Progenitor cell of endocrine pancreas (in vitro differentiated cells): ENCODE data around the gene TRIM36. TPM values are rescaled to one million over a fixed set of nuclear protein-coding genes. Genes with fewer than 3 reads are reported as not detected.
A peak's percentile ranks its signal among the peaks of the same experiment; 100 is the strongest.

ENCODE experiments used
- DNase-seq: peaks from one replicate; pipeline ENCODE4 v3.0.0; 2021; ENCODE audit warnings: low spot score; ENCODE audit not compliant: unreplicated experiment
- H3K27ac Mint-ChIP-seq: 2 replicates; pipeline ENCODE4 v1.8.0; 2021; ENCODE audit warnings: mild to moderate bottlenecking, moderate library complexity, mixed read lengths
- H3K27me3 Mint-ChIP-seq: 2 replicates; pipeline ENCODE4 v1.8.0; 2021; ENCODE audit warnings: mixed read lengths
- H3K36me3 Mint-ChIP-seq: 2 replicates; pipeline ENCODE4 v1.8.0; 2022; ENCODE audit warnings: mixed read lengths; ENCODE audit not compliant: insufficient read depth
- H3K4me1 Mint-ChIP-seq: 2 replicates; pipeline ENCODE4 v1.8.0; 2021; ENCODE audit warnings: low read depth, mixed read lengths
- H3K4me3 Mint-ChIP-seq: 2 replicates; pipeline ENCODE4 v1.8.0; 2021; ENCODE audit warnings: low read depth, mild to moderate bottlenecking, moderate library complexity, mixed read lengths
- H3K9me3 Mint-ChIP-seq: 2 replicates; pipeline ENCODE4 v1.8.0; 2021; ENCODE audit warnings: low read depth, mixed read lengths
- total RNA-seq: library from RNA; stranded (reverse); gene quantifications from 2 replicates; pipeline ENCODE4 v1.2.1, GENCODE V29; 2021
- TF ChIP-seq, protein P1 (sequence below): fragments of 200-600 bp; sonication (generic); IDR thresholded peaks from one replicate; pipeline ENCODE4 v1.5.0; 2021; ENCODE audit warnings: antibody characterized with exemption, mild to moderate bottlenecking; ENCODE audit not compliant: unreplicated experiment

Gene TRIM36
- total RNA-seq, 1 donor from 2014 or later: 9.4 TPM

DNA sequence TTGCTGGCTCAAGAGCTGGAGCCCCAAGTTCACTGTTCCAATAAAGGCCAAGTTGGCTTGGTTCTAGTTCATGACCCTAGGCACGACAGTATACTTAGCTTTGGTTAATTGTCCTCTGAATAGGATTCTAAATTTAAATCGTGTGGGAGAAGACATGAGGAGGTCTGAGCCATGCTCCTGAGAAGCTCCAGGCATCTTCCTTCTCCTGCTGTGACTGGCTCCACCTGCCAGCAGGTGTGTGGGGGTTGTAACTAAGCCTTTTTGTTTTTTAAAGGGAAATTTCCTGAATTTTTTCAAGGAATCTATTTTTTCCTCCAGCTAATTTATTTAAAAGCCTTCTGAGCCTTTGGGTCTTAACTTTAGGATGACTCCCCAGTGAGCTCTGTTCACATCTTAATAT lies 20.2 kb upstream of the TRIM36 start:
- Mint-ChIP-seq H3K4me1 (no peaks in the 10 kb centered on the region), H3K36me3 (no peaks in the 10 kb centered on the region), H3K4me3 (no peak overlapping the region), H3K27ac (no peak overlapping the region), H3K27me3 (peaks cover 10% of the 10 kb centered on the region), H3K9me3 (no peaks in the 10 kb centered on the region)
- no peak for DNase-seq
- TF ChIP-seq, protein P1, sequence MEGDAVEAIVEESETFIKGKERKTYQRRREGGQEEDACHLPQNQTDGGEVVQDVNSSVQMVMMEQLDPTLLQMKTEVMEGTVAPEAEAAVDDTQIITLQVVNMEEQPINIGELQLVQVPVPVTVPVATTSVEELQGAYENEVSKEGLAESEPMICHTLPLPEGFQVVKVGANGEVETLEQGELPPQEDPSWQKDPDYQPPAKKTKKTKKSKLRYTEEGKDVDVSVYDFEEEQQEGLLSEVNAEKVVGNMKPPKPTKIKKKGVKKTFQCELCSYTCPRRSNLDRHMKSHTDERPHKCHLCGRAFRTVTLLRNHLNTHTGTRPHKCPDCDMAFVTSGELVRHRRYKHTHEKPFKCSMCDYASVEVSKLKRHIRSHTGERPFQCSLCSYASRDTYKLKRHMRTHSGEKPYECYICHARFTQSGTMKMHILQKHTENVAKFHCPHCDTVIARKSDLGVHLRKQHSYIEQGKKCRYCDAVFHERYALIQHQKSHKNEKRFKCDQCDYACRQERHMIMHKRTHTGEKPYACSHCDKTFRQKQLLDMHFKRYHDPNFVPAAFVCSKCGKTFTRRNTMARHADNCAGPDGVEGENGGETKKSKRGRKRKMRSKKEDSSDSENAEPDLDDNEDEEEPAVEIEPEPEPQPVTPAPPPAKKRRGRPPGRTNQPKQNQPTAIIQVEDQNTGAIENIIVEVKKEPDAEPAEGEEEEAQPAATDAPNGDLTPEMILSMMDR: no peak

DNA sequence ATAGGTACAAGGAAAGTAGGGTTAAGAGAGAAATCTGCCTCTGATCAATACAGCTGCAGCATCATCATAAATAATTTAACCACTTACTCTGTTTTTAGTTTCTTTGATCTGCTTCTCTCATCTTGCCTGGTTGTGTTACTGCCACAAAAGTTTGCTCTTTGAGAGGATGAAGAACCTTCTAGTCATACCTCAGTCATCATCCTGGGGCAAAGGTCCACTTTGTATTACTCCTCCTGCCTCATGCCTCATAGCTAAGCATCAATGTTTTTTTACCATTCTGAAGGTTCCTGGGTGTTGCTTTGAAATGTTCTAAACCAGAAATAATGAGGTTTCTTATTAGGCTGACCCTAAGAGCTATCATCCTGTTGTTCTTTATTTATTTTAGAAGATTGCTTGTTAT lies 17.1 kb upstream of the TRIM36 start:
- Mint-ChIP-seq H3K4me3 (no peak overlapping the region), H3K4me1 (no peaks in the 10 kb centered on the region), H3K36me3 (no peaks in the 10 kb centered on the region)

DNA sequence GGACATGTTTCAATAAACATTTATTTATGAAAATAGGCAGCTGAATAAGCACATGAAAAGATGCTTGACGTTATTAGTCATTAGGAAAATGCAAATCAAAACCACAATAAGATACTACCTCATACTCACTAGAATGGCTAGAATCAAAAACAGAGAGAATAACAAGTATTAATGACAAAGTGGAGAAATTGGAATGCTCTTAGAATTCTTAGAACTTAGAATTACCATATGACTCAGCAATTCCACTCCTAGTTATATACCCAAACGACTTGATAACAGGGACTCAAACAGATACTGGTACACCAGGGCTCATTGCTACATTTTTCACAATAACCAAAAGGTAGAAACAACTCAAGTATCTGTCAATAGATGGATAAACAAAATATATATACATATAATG lies 15.1 kb upstream of the TRIM36 start:
- Mint-ChIP-seq H3K9me3 (no peaks in the 10 kb centered on the region), H3K27me3 (peaks cover 45% of the 10 kb centered on the region), H3K4me1 (peaks cover 3% of the 10 kb centered on the region), H3K4me3 (no peak overlapping the region), H3K36me3 (no peaks in the 10 kb centered on the region), H3K27ac (no peak overlapping the region)
- TF ChIP-seq, protein P1: no peak
- DNase-seq: no peak

More for the DNA sequence above, 17.1 kb upstream of the TRIM36 start:
- H3K27ac Mint-ChIP-seq: no peak overlapping the region
- TF ChIP-seq, protein P1: no peak
- H3K27me3 Mint-ChIP-seq: peaks cover 31% of the 10 kb centered on the region
- DNase-seq: no peak
- no peaks in the 10 kb centered on the region for H3K9me3 Mint-ChIP-seq

DNA sequence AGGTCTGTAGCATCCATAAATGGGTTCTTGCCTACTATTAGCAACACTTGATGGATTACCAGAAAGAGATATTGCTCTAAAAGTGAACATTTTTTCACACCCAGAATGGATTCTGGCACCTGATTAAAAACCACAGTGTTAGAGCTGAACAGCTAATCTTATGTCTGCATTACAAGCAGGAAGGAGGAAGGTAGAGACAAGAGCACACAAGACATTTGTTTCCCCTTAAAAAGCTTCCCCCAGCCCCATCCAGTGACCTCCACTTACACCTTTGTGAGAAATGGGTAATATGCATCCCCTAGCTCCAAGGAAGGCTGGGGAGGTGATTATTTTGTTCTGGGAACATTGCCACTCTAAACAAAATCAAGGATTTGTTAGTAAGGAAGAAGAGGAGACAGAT lies 12.0 kb upstream of the TRIM36 start:
- no peak overlapping the region for H3K4me3 Mint-ChIP-seq
- TF ChIP-seq, protein P1: no peak
- H3K4me1 Mint-ChIP-seq: peaks cover 3% of the 10 kb centered on the region
- H3K27me3 Mint-ChIP-seq: peaks cover 73% of the 10 kb centered on the region
- no peaks in the 10 kb centered on the region for H3K36me3 Mint-ChIP-seq
- H3K27ac Mint-ChIP-seq: no peak overlapping the region
- no peaks in the 10 kb centered on the region for H3K9me3 Mint-ChIP-seq
- DNase-seq: no peak

DNA sequence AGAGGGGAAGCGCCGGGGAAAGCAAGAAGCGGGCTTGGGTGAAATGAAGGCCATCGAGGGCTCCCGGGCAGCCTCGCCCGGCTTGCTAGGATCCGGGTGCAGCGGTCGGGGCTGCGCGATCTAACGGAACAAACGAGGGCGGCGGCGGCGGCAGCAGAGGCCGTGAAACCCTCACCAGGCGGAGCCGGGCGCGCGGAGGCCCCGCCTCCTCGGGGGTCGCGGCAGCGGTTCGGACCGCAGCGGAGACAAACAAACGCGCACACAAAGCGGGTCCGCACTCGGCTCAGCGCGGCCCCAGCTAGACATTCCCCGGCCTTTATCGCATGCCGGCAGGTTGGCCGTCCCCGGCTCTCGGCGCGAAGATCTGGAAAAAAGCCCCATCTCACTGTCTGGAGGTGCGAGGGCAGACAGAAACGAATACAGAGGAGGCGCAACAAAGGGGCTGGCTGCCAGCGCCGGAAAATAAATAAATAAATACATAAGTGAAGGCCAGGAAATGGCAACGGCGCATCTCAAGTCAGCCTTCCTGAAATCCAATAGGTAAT lies 10.5 kb upstream of the TRIM36 start:
- Mint-ChIP-seq H3K27me3 (peaks cover 80% of the 10 kb centered on the region), H3K4me1 (peaks cover 3% of the 10 kb centered on the region), H3K9me3 (no peaks in the 10 kb centered on the region), H3K36me3 (no peaks in the 10 kb centered on the region), H3K27ac (peak overlapping the region; percentile 54), H3K4me3 (peak overlapping the region; percentile 75)
- TF ChIP-seq, protein P1: no peak
- DNase-seq: peak; percentile 30
